GM12875 (cell line): Measurements from ENCODE around the gene CCDC175.

Source experiments
- H3K4me3 ChIP-seq: one replicate; pipeline ENCODE4 v1.5.1; 2011; ENCODE audit warnings: low read depth, low read length, control low read depth
- CTCF ChIP-seq: IDR thresholded peaks from 2 replicates; pipeline ENCODE4 v1.5.1; 2011; ENCODE audit warnings: low read depth, mild to moderate bottlenecking, control low read depth, inconsistent platforms, low read length, moderate library complexity, borderline replicate concordance; ENCODE audit not compliant: insufficient read depth

The CCDC175 gene

GRCh38 chr14:59530349-59530748, 46.3 kb downstream of the CCDC175 start:
- H3K4me3 ChIP-seq = no peak overlapping the region
- no peak for TF ChIP-seq CTCF

GRCh38 chr14:59529189-59529588, 47.4 kb downstream of the CCDC175 start:
- no peak for TF ChIP-seq CTCF
- H3K4me3 ChIP-seq = no peak overlapping the region

- no peak for TF ChIP-seq CTCF
- no peak overlapping the region for H3K4me3 ChIP-seq
Observed at GRCh38 chr14:59520224-59520623, 56.4 kb downstream of the CCDC175 start.

- peak; percentile 58; the same call in 1 of the 2 replicates for TF ChIP-seq CTCF
- H3K4me3 ChIP-seq = no peak overlapping the region
Observed at GRCh38 chr14:59511916-59512575, 64.6 kb downstream of the CCDC175 start.

- TF ChIP-seq CTCF = no peak
- H3K4me3 ChIP-seq = no peak overlapping the region
Observed at GRCh38 chr14:59510966-59511365, 65.6 kb downstream of the CCDC175 start.

- no peak overlapping the region for H3K4me3 ChIP-seq
- TF ChIP-seq CTCF = no peak
Observed at GRCh38 chr14:59510001-59510400, 66.6 kb downstream of the CCDC175 start.

- no peak for TF ChIP-seq CTCF
Observed at GRCh38 chr14:59509101-59509500, 67.5 kb downstream of the CCDC175 start.

More at GRCh38 chr14:59509101-59509500, 67.5 kb downstream of the CCDC175 start:
- no peak overlapping the region for H3K4me3 ChIP-seq
